Choroid plexus epithelial cell (primary cell): ENCODE results near the gene CNP.

Experiments
- DNase-seq: peaks from one replicate; pipeline ENCODE4 v3.0.0-alpha.2; 2010; ENCODE audit warnings: low read depth
- H3K4me3 ChIP-seq: 2 replicates; pipeline ENCODE4 v1.5.1; 2011; ENCODE audit warnings: low read depth, mild to moderate bottlenecking, control low read depth, low read length, moderate library complexity
- TF ChIP-seq, protein P1 (sequence below): conservative IDR thresholded peaks from 2 replicates; pipeline ENCODE4 v1.5.1; 2011; ENCODE audit warnings: low read depth, mild to moderate bottlenecking, control low read depth, inconsistent platforms, low read length, moderate library complexity

Gene CNP

GRCh38 chr17:41944943-41945342 lies 21.7 kb upstream of the CNP start:
- no peak overlapping the region for H3K4me3 ChIP-seq
- no peak for DNase-seq

GRCh38 chr17:41948762-41949460 lies 17.7 kb upstream of the CNP start:
- H3K4me3 ChIP-seq, result no peak overlapping the region
- TF ChIP-seq, protein P1, sequence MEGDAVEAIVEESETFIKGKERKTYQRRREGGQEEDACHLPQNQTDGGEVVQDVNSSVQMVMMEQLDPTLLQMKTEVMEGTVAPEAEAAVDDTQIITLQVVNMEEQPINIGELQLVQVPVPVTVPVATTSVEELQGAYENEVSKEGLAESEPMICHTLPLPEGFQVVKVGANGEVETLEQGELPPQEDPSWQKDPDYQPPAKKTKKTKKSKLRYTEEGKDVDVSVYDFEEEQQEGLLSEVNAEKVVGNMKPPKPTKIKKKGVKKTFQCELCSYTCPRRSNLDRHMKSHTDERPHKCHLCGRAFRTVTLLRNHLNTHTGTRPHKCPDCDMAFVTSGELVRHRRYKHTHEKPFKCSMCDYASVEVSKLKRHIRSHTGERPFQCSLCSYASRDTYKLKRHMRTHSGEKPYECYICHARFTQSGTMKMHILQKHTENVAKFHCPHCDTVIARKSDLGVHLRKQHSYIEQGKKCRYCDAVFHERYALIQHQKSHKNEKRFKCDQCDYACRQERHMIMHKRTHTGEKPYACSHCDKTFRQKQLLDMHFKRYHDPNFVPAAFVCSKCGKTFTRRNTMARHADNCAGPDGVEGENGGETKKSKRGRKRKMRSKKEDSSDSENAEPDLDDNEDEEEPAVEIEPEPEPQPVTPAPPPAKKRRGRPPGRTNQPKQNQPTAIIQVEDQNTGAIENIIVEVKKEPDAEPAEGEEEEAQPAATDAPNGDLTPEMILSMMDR, result no peak
- no peak for DNase-seq

More at GRCh38 chr17:41944943-41945342, 21.7 kb upstream of the CNP start:
- TF ChIP-seq, protein P1, result no peak

DNA sequence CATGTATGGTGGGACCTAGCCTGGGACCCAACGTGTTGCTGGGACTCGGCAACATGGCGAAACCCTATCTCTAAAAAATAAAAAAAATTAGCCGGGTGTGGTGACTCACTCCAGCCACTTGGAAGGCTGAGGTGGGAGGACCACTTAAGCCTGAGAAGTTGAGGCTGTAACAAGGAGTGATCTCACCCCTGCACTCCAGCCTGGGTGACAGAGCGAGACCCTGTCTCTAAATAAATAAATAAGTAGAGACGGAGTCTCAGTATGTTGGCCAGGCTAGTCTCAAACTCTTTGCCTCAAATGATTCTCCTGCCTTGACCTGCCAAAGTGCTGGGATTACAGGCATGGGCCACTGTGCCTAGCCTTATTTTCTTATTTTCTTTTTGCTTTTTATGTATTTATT lies 10.1 kb upstream of the CNP start:
- DNase-seq, result no peak
- TF ChIP-seq, protein P1, result no peak
- H3K4me3 ChIP-seq, result no peak overlapping the region

DNA sequence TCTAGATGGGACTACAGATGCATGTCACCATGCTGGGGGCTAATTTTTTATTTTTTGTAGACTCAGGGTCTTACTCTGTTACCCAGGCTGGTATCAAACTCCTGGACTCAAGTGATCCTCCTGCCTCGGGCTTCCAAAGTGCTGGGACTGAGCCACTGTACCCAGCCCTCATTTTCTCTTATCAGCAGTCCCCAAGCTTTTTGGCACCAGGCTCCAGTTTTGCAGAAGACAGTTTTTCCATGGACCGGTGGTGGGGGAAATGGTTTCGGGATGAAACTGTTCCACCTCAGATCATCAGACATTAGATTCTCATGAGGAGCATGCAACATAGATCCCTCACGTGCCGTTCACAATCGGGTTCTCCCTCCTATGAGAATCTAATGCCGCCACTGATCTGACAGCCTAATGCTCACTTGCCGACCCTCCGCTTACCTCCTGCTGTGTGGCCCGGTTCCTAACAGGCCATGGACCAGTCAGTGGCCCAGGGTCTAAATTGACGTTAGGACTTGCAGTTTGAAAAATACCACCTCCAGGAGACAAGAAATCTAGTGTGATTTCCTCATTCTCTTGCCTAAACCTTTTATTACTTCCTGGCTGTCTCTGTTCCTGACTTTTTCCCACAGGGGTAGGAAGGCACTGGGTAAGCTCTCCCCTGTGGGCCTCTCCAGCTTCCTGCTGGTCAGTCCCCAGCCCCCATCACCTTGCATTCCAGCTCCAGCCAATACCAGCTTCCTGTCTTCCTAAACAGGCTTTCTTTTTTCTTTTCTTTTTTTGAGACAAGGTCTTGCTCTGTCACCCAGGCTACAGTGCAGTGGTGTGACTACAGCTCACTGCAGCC lies 9.3 kb upstream of the CNP start:
- DNase-seq, result peak; percentile 51
- H3K4me3 ChIP-seq, result no peak overlapping the region
- TF ChIP-seq, protein P1, result no peak

GRCh38 chr17:41957869-41958439 lies 8.6 kb upstream of the CNP start:
- H3K4me3 ChIP-seq, result no peak overlapping the region
- TF ChIP-seq, protein P1, result no peak

DNA sequence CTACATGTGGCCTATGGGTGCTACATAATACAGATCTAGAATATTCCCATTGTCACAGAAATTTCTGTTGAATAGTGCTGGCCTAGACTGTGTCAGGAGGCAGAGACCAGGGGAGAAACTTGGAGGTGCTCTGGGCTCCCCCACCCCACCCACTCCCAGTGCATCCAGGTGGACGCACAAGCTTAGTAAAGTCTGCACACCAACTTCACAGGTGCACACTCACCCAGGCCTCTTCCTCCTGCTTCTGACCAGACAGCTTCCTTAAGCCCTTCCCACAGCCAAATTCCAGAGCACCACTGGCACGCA lies 7.6 kb upstream of the CNP start:
- TF ChIP-seq, protein P1, result no peak
- H3K4me3 ChIP-seq, result no peak overlapping the region
- peak; percentile 45 for DNase-seq

More at GRCh38 chr17:41957869-41958439, 8.6 kb upstream of the CNP start:
- DNase-seq, result no peak
